Small intestine (tissue), 7 donors: ENCODE measurements around the gene MAST3. TPM values are rescaled to one million over a fixed set of nuclear protein-coding genes. Genes with fewer than 3 reads are reported as not detected.
A peak's percentile ranks its signal among the peaks of the same experiment; 100 is the strongest.
"Not testable (repeated sequence)": the region's sequence is repeated elsewhere in the genome, so short reads cannot be mapped to it uniquely, and the experiment has no call there.

Source experiments
- DNase-seq, 2 donors: peaks; one replicate each; pipeline versions ENCODE4 v3.0.0 to v3.0.0-alpha.2; 2013
- FAIRE-seq: peaks from 2 replicates; lab custom pipeline; 2012; peaks lifted over from hg19 to GRCh38; lab: Jason Lieb, UNC
- H3K27ac ChIP-seq, 3 donors: one replicate each; pipeline ENCODE4 v1.5.1; 2013; ENCODE audit warnings: low read length in 2 of 3, mild to moderate bottlenecking in 2 of 3, control low read depth in 1 of 3, inconsistent platforms in 1 of 3, low read depth in 1 of 3, moderate library complexity in 1 of 3
- H3K27me3 ChIP-seq, 3 donors: one replicate each; pipeline ENCODE4 v1.6.1; 2013; ENCODE audit warnings: low read length in 3 of 3, inconsistent platforms in 1 of 3; ENCODE audit not compliant: control insufficient read depth in 3 of 3, insufficient read depth in 3 of 3
- H3K36me3 ChIP-seq, 3 donors: one replicate each; pipeline ENCODE4 v1.6.1; 2013; ENCODE audit warnings: low read length in 3 of 3, inconsistent platforms in 1 of 3, low read depth in 1 of 3, mild to moderate bottlenecking in 1 of 3, moderate library complexity in 1 of 3; ENCODE audit not compliant: control insufficient read depth in 3 of 3, insufficient read depth in 2 of 3
- H3K4me1 ChIP-seq, 3 donors: one replicate each; pipeline ENCODE4 v1.6.1; 2013; ENCODE audit warnings: low read length in 2 of 3, inconsistent platforms in 1 of 3, low read depth in 1 of 3, mild to moderate bottlenecking in 1 of 3, moderate library complexity in 1 of 3; ENCODE audit not compliant: control insufficient read depth in 3 of 3, insufficient read depth in 2 of 3
- H3K4me3 ChIP-seq, 3 donors: one replicate each; pipeline ENCODE4 v1.5.1; 2013; ENCODE audit warnings: low read length in 3 of 3, control low read depth in 1 of 3, inconsistent platforms in 1 of 3, low read depth in 1 of 3, mild to moderate bottlenecking in 1 of 3, moderate library complexity in 1 of 3
- H3K9me3 ChIP-seq, 2 donors: one replicate each; pipeline ENCODE4 v1.6.1; 2013; ENCODE audit warnings: low read depth in 1 of 2, low read length in 1 of 2; ENCODE audit not compliant: control insufficient read depth in 2 of 2, insufficient read depth in 1 of 2
- WGBS, 3 donors: extraction: QIAGEN DNeasy Blood & Tissue Kit; methylation state at CpG; one replicate each; pipeline ENCODE4 v1.1.7; 2013; 5-methylcytosine and 5-hydroxymethylcytosine counted together
- polyA plus RNA-seq, 4 donors: library from polyadenylated mRNA; stranded (reverse) in 3 of 4; unstranded in 1 of 4; fragments of 200-250 nt in 3 of 4; fragments of 120-200 nt in 1 of 4; gene quantifications; one replicate each; pipeline versions ENCODE4 v1.2.1 to v1.2.3, GENCODE V29; 2013
- donor health status: healthy with polysubstance abuse.
- donor health status: control.
- donor health status: control.
- donor health status: Bipolar disorder and iron deficiency.
- donor health status: healthy.

Gene MAST3
- polyA plus RNA-seq, 4 donors, result 9.3 to 34.6 (median 24.9) TPM

- 31 to 40% (median 37%) methylated on average over 20 to 22 of the region's 22 CpGs for WGBS, 3 donors
- Histone ChIP-seq H3K27ac (peak overlapping the region; percentile 62 to 70 (median 63)), H3K4me3 (no peak overlapping the region), H3K27me3 (no peaks in the 10 kb centered on the region), H3K9me3 (no peaks in the 10 kb centered on the region), H3K4me1 (peaks cover 7 to 52% (median 14%) of the 10 kb centered on the region in 3 donors), H3K36me3 (peaks cover 0 to 65% (median under 1%) of the 10 kb centered on the region in 3 donors)
- FAIRE-seq, result no peak
- peak; percentile 89 to 94 for DNase-seq
Observed at GRCh38 chr19:18156841-18157464, 59.4 kb downstream of the MAST3 start.

GRCh38 chr19:18157465-18158063 lies 60.0 kb downstream of the MAST3 start:
- H3K27ac ChIP-seq, result peak overlapping the region in 2 of 3 donors; percentile 3 to 61
- peaks cover 7 to 52% (median 14%) of the 10 kb centered on the region in 3 donors for H3K4me1 ChIP-seq
- DNase-seq (no peak), FAIRE-seq (no peak)
- H3K4me3 ChIP-seq, result no peak overlapping the region
- no peaks in the 10 kb centered on the region for H3K9me3 ChIP-seq
- WGBS, 3 donors, result 17 to 43% (median 26%) methylated on average over 16 to 18 of the region's 18 CpGs
- peaks cover 2 to 71% (median 5%) of the 10 kb centered on the region in 3 donors for H3K36me3 ChIP-seq
- no peaks in the 10 kb centered on the region for H3K27me3 ChIP-seq

- no peak overlapping the region for H3K27ac ChIP-seq
- 70 to 83% (median 76%) methylated on average over 4 of the region's 4 CpGs for WGBS, 3 donors
- peaks cover 7 to 52% (median 14%) of the 10 kb centered on the region in 3 donors for H3K4me1 ChIP-seq
Observed at GRCh38 chr19:18158467-18158866, 60.9 kb downstream of the MAST3 start.

GRCh38 chr19:18159059-18159616 lies 61.6 kb downstream of the MAST3 start:
- not testable (repeated sequence) for H3K9me3 ChIP-seq, H3K4me3 ChIP-seq, FAIRE-seq, H3K27me3 ChIP-seq, H3K27ac ChIP-seq, DNase-seq
- peaks cover 4 to 87% (median 5%) of the 10 kb centered on the region in 3 donors for H3K36me3 ChIP-seq
- WGBS, 3 donors, result 88 to 90% (median 89%) methylated on average over 6 of the region's 6 CpGs
- H3K4me1 ChIP-seq, result peaks cover 7 to 49% (median 14%) of the 10 kb centered on the region in 3 donors

More at GRCh38 chr19:18158467-18158866, 60.9 kb downstream of the MAST3 start:
- Histone ChIP-seq H3K27me3 (no peaks in the 10 kb centered on the region), H3K4me3 (no peak overlapping the region), H3K9me3 (no peaks in the 10 kb centered on the region), H3K36me3 (peaks cover 4 to 80% (median 5%) of the 10 kb centered on the region in 3 donors)
- DNase-seq, result no peak
- FAIRE-seq, result no peak

GRCh38 chr19:18159810-18160209 lies 62.2 kb downstream of the MAST3 start:
- no peak overlapping the region for H3K27ac ChIP-seq
- H3K9me3 ChIP-seq, result no peaks in the 10 kb centered on the region
- H3K4me3 ChIP-seq, result no peak overlapping the region
- DNase-seq, result no peak
- peaks cover 4 to 91% (median 5%) of the 10 kb centered on the region in 3 donors for H3K36me3 ChIP-seq
- FAIRE-seq, result no peak
- WGBS, 3 donors, result 92 to 93% (median 92%) methylated on average over 8 to 10 of the region's 10 CpGs
- H3K4me1 ChIP-seq, result peaks cover 7 to 43% (median 11%) of the 10 kb centered on the region in 3 donors
- H3K27me3 ChIP-seq, result no peaks in the 10 kb centered on the region

GRCh38 chr19:18160493-18160970 lies 63.0 kb downstream of the MAST3 start:
- whole genome bisulfite sequencing, 3 donors, result 48 to 72% (median 60%) methylated on average over 12 to 13 of the region's 13 CpGs
- peak overlapping the region in 1 of 3 donors; percentile 42 for H3K4me3 ChIP-seq
- peaks cover 7 to 37% (median 11%) of the 10 kb centered on the region in 3 donors for H3K4me1 ChIP-seq
- FAIRE-seq, result no peak
- no peaks in the 10 kb centered on the region for H3K27me3 ChIP-seq
- no peaks in the 10 kb centered on the region for H3K9me3 ChIP-seq
- peaks cover 5 to 93% (median 5%) of the 10 kb centered on the region in 3 donors for H3K36me3 ChIP-seq
- no peak for DNase-seq
- H3K27ac ChIP-seq, result peak overlapping the region in 1 of 3 donors; percentile 78

GRCh38 chr19:18160971-18161635 lies 63.5 kb downstream of the MAST3 start:
- no peak for FAIRE-seq
- H3K9me3 ChIP-seq, result no peaks in the 10 kb centered on the region
- 1 to 4% (median 3%) methylated on average over 23 to 66 of the region's 66 CpGs for WGBS, 3 donors
- peak; percentile 75 to 88 for DNase-seq
- peak overlapping the region in 1 of 3 donors; percentile 42 for H3K4me3 ChIP-seq
- peak overlapping the region in 1 of 3 donors; percentile 78 for H3K27ac ChIP-seq
- H3K4me1 ChIP-seq, result peaks cover 7 to 33% (median 11%) of the 10 kb centered on the region in 3 donors
- no peaks in the 10 kb centered on the region for H3K27me3 ChIP-seq
- peaks cover 8 to 94% (median 9%) of the 10 kb centered on the region in 3 donors for H3K36me3 ChIP-seq

- FAIRE-seq (no peak), DNase-seq (no peak)
Observed at GRCh38 chr19:18161636-18162002, 64.0 kb downstream of the MAST3 start.

More at GRCh38 chr19:18161636-18162002, 64.0 kb downstream of the MAST3 start:
- Histone ChIP-seq H3K27me3 (no peaks in the 10 kb centered on the region), H3K36me3 (peaks cover 9 to 94% (median 9%) of the 10 kb centered on the region in 3 donors), H3K4me1 (peaks cover 7 to 28% (median 10%) of the 10 kb centered on the region in 3 donors), H3K4me3 (no peak overlapping the region), H3K9me3 (no peaks in the 10 kb centered on the region), H3K27ac (no peak overlapping the region)
- whole genome bisulfite sequencing, 3 donors, result 67 to 71% (median 68%) methylated on average over 19 of the region's 19 CpGs
